Kidney (tissue), 14 donors: Measurements from ENCODE around the gene USP49. TPM values are rescaled to one million over a fixed set of nuclear protein-coding genes. Genes with fewer than 3 reads are reported as not detected.
A peak's percentile ranks its signal among the peaks of the same experiment; 100 is the strongest.

Experiments
- DNase-seq, 5 donors: peaks; one replicate each; pipeline ENCODE4 v3.0.0-alpha.2; 2013 to 2020
- FAIRE-seq: peaks from 2 replicates; lab custom pipeline; 2012; peaks lifted over from hg19 to GRCh38; lab: Jason Lieb, UNC
- H3K27ac ChIP-seq, 2 donors: one replicate each; pipeline ENCODE4 v1.7.0; 2013; ENCODE audit warnings: low read depth in 2 of 2, low read length in 2 of 2, inconsistent platforms in 1 of 2
- H3K27me3 ChIP-seq: one replicate; pipeline ENCODE4 v1.7.1; 2013; ENCODE audit warnings: low read length, inconsistent platforms; ENCODE audit not compliant: control insufficient read depth, insufficient read depth
- H3K36me3 ChIP-seq, 3 donors: one replicate each; pipeline versions ENCODE4 v1.7.0 to v1.7.1; 2013; ENCODE audit warnings: low read length in 3 of 3, control low read depth in 1 of 3, inconsistent platforms in 1 of 3; ENCODE audit not compliant: insufficient read depth in 3 of 3, control insufficient read depth in 2 of 3
- H3K4me1 ChIP-seq, 3 donors: one replicate each; pipeline versions ENCODE4 v1.7.0 to v1.7.1; 2013; ENCODE audit warnings: low read length in 3 of 3, inconsistent platforms in 1 of 3, low read depth in 1 of 3; ENCODE audit not compliant: control insufficient read depth in 2 of 3, insufficient read depth in 2 of 3
- H3K4me3 ChIP-seq, 3 donors: one replicate each; pipeline versions ENCODE4 v1.7.0 to v1.8.1; 2013; ENCODE audit warnings: low read length in 3 of 3, control low read depth in 1 of 3, inconsistent platforms in 1 of 3
- H3K9ac ChIP-seq, 3 donors: one replicate each; pipeline versions ENCODE4 v1.7.0 to v1.7.1; 2013; ENCODE audit warnings: low read length in 3 of 3, control low read depth in 1 of 3, inconsistent platforms in 1 of 3
- H3K9me3 ChIP-seq, 3 donors: one replicate each; pipeline versions ENCODE4 v1.7.0 to v1.7.1; 2013; ENCODE audit warnings: low read length in 3 of 3, control low read depth in 1 of 3, inconsistent platforms in 1 of 3; ENCODE audit not compliant: control insufficient read depth in 2 of 3, insufficient read depth in 1 of 3
- CTCF ChIP-seq: IDR thresholded peaks from 3 replicates; pipeline ENCODE4 v1.5.1; 2012; ENCODE audit warnings: mild to moderate bottlenecking, moderate library complexity, borderline replicate concordance; ENCODE audit not compliant: insufficient read depth; ENCODE audit errors: extremely low read depth
- intact Hi-C: fragments of 100-400 bp; cut with DNase I; formaldehyde crosslinking; loops from one replicate; pipeline ENCODE4 v1.11.1; 2022
- polyA plus RNA-seq: library from polyadenylated mRNA; stranded (reverse); fragments of 350-450 nt; fragmentation: Illumina TruSeq; extraction: RNeasy Lipid Tissue Mini Kit (QIAGEN cat#74804); gene quantifications from one replicate; pipeline ENCODE4 v1.2.3, GENCODE V29; 2014; ENCODE audit warnings: low read depth, low replicate concordance; ENCODE audit not compliant: insufficient read depth
- total RNA-seq: library from RNA; stranded (reverse); fragmentation: NEBNext Ultra II Directional; extraction: Animal tissue kit (Norgen Biotek cat#: 25700); gene quantifications from one replicate; pipeline ENCODE4 v1.2.1, GENCODE V29; 2021
- donor health status: control.
- donor health status: control.
- donor health status: control.
- donor health status: control.
- donor health status: control.
- donor health status: DM: yes; HTN: yes; CAD: no.
- donor health status: Normal renal cell carcinoma (clear cell type).

USP49 gene
- total and polyA plus RNA-seq, 2 donors from 2014 or later: 1.1 to 3.4 TPM

GRCh38 chr6:41779336-41779735 is 115.8 kb downstream of the USP49 start:
- peaks cover 0 to 13% (median 3%) of the 10 kb centered on the region in 3 donors for H3K4me1 ChIP-seq

GRCh38 chr6:41778895-41779294 is 116.3 kb downstream of the USP49 start:
- Histone ChIP-seq H3K36me3 (peaks cover 2 to 18% (median 18%) of the 10 kb centered on the region in 3 donors), H3K27ac (no peak overlapping the region), H3K27me3 (no peaks in the 10 kb centered on the region), H3K4me1 (peaks cover 0 to 13% (median 3%) of the 10 kb centered on the region in 3 donors), H3K4me3 (peak overlapping the region; percentile 48 to 82 (median 62)), H3K9ac (peak overlapping the region in 1 of 3 donors; percentile 69), H3K9me3 (no peaks in the 10 kb centered on the region)
- no peak for FAIRE-seq
- no peak for TF ChIP-seq CTCF
- intact Hi-C loops: no loop called here
- DNase-seq: no peak

More at GRCh38 chr6:41779336-41779735, 115.8 kb downstream of the USP49 start:
- Histone ChIP-seq H3K36me3 (peaks cover 2 to 16% (median 14%) of the 10 kb centered on the region in 3 donors), H3K27me3 (no peaks in the 10 kb centered on the region), H3K27ac (no peak overlapping the region), H3K4me3 (peak overlapping the region; percentile 48 to 82 (median 62)), H3K9me3 (no peaks in the 10 kb centered on the region), H3K9ac (peak overlapping the region; percentile 4 to 69 (median 24))
- DNase-seq (peak in 2 of 5 donors; percentile 13 to 71), FAIRE-seq (no peak)
- intact Hi-C loops: no loop called here
- no peak for TF ChIP-seq CTCF

- Histone ChIP-seq H3K27ac (no peak overlapping the region), H3K27me3 (no peaks in the 10 kb centered on the region), H3K36me3 (peaks cover 2 to 18% (median 18%) of the 10 kb centered on the region in 3 donors), H3K9ac (no peak overlapping the region), H3K4me1 (peaks cover 0 to 13% (median 3%) of the 10 kb centered on the region in 3 donors), H3K4me3 (no peak overlapping the region), H3K9me3 (no peaks in the 10 kb centered on the region)
- TF ChIP-seq CTCF: no peak
- FAIRE-seq: no peak
- no peak for DNase-seq
- intact Hi-C loops: no loop called here
Observed at GRCh38 chr6:41777551-41778285, 117.5 kb downstream of the USP49 start.
